NCI-H510A (cell line): ENCODE results near the gene PRM1.

Source experiments
- DNase-seq: peaks from one replicate; lab custom pipeline; 2025; lab: John Stamatoyannopoulos, UW

Gene PRM1, protein sequence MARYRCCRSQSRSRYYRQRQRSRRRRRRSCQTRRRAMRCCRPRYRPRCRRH

DNA sequence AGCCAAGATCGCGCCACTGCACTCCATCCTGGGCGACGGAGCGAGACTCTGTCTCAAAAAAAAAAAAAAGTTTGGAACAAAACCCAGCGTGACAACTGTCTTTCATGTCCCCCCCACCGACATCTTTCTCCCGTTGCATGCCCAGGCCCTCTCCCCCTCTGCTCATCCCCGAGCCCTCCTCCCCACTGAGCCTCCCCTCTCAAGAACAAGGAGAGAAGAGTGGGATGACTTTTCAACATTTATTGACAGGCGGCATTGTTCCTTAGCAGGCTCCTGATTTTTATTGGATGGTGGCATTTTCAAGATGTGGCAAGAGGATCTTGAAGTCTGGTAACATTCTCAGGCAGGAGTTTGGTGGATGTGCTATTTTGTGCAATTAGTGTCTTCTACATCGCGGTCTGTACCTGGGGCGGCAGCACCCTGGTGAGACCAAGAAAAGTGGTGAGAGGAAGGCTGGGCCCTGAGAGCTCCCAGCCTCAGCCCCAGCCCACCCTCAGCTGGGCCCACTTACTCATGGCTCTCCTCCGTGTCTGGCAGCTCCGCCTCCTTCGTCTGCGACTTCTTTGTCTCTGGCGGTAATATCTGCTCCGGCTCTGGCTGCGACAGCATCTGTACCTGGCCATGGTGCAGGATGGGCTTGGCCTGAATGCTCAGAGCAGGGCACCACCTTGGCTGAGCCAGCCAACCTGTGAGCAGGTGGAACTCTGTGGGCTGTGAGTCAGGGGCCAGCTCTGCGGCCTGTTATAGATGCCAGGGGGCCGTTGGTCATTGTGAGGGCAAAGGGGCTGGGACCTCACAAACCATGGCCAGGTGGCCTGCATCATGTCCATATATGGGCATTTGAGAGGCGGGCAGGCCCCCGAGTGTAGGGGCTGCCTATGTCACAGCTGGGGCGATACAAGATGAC lies at the start of gene PRM1:
TSS of gene PRM1 (minus strand) at position 715 of the 907 bp plus-strand sequence. CDS start at position 623, 92 bp downstream.
- DNase-seq = no peak

DNA sequence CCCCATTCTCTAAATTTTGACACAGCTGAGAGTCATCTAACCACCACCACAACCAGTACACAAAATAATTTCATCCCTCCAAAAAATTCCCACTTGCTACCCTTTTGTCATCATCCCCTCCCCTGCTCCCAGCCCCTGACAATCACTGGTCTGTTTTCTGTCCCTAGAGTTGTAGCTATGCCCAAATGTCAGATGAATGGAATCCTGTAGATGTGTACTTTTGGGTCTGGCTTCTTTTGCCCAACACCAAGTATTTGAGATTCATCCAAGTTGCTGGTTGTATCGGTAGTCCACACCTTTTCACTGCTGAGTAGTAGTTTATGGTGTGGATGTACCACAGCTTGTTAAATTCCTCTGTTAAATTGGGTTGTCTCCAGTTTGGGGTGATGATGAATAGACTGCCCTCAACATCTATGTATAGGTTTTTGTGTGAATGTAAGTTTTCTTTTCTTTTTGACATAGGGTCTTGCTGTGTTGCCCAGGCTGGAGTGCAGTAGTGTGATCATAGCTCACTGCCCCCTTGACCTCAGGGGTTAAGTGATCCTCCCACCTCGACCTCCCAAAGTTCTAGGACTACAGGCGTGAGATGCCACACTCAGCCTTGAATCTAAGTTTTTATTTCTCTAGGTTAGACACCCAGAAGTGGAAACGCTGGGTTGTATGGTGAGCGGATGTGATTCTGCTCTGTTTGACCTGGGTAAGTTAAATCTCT lies 49.6 kb upstream of the PRM1 start:
- DNase-seq = no peak

DNA sequence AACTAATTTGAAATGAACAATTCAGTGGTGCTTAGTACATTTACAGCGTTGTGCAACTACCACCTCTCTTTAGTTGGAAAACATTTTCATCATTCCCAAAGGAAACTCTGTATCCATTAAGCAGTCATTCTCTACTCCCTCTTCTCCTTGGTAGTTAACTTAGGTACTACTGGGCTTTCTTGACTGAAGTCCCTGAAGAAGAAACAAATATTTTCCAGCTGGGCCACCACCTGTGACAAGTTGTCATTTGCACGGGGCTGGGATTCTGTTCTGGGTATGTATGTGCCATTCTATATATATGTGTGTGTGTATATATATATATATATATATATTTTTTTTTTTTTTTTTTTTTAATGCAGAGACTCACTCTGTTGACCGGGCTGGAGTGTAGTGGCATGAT lies 48.8 kb upstream of the PRM1 start:
- no peak for DNase-seq

DNA sequence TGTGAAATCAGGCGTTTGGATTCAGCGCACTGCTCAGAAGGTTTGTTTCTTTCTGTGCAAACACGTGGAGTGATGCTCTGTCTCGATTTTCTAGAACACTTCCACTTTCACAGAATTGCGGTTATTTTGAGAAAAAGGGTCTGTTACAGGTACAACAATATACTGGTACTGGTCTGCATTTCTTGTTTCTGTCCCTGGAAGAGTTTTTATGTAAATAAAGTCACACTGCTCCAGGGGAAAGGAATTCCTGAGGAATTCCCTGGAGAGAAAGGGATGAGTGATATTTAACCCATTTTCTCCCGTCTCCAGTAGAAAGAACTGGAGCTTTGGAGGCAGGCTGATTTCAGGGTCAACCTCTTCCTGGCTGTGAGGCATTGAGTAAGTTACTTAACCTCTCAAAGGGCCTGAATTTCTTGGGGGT lies 48.0 kb upstream of the PRM1 start:
- no peak for DNase-seq

DNA sequence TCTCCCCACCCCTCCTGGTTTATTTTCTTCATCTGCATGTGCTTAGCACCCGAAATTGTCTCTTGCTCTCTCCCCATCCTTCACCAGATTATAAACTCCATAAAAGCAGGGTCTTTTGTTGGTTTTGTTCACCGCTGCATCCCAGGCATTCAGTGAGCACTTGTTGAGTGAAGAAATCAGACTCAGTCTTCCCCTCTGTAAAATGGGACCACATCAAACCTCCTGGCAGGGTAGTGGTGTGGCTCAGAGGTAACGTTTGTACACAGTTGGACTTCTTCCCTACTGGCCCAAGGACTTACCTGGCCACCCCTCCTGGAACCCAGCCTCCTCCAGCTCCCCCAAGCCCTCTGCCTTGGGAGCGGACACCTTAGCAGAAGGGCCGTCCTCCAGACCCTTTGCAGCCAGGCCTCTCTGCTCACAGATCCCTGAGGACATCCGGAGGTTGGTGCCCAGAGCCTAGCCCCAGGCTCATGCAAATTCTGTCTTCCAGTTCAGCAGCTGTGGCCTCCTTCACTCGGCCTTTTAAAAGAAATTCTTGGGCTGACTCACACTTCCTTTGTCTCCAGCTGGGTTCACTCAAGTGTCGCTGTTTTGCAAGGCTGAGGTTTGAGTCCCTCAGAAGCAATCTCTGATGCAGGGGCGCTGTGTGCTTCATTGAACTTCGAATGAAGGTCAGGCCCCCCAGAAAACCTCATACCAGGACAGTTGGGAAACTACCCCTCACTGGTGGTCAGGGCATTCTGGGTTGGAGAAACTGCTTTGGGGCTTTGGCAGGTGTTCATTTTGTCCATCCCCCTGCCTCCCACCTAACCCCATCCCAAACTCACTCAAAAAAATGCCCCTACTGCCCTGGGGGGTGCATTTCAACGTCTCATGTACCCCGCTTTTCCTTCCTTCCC lies 47.3 kb upstream of the PRM1 start:
- DNase-seq = no peak

DNA sequence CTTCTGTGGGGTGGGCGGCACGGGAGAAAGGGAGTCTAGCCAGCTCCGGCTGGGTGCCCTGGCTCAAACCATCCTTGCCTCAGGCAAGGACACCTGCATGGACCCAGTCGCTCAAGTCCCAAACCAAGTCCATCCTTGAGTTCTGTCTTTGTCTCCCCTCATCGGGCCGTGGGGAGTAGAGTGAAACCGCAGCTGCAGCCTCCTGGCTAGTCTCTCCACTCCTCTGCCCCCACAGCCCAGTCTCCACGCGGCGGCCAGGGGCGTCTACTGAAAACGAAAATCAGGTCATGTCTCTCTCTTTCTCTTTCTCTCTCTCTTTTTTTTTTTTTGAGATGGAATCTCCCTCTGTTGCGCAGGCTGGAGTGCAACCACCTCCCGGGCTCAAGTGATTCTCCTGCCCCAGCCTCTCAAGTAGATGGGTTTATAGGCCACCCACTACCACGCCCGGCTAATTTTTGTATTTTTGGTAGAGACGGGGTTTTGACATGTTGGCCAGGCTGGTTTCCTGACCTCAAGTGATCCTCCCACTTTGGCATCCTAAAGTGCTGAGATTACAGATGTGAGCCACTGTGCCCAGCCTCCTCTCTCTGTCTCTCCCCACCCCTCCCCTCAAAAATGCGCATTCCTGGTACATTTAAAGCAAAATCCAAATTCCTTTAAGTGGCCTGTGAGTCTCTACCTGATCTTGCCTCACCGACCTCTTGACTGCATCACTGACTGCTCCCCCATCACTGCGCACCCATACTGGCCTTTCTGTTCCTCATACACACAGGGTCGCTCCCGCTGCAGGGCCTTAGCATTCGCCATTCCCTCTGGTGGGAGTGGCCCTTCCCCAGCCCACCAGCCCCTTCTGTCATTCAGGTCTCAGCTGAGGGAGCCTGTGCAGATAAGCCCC lies 46.4 kb upstream of the PRM1 start:
- no peak for DNase-seq

DNA sequence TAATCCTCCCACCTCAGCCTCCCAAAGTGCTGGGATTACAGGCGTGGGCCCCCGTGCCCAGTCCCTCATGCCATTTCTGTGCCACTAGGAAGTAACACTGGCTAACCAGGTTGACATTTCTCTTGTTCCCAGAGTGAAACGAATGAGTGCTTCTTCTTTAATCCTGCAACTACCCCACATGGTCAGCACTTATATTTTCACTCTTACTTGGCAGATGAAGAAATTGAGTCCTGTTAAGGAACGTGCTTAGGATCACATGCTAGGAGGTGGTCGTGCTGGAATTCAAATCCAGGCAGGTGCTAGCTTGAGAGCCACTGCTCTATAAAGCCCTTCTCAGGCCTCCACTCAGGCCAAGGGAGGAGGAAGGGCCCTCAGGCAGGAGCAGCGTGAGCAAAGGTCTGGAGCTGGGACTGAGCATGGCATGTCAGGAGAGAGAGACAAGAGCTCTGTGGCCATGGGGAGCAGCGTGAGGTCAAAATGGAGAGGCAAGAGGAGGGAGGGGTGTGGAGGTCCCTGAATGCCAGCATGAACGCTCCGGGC lies 45.7 kb upstream of the PRM1 start:
- no peak for DNase-seq

DNA sequence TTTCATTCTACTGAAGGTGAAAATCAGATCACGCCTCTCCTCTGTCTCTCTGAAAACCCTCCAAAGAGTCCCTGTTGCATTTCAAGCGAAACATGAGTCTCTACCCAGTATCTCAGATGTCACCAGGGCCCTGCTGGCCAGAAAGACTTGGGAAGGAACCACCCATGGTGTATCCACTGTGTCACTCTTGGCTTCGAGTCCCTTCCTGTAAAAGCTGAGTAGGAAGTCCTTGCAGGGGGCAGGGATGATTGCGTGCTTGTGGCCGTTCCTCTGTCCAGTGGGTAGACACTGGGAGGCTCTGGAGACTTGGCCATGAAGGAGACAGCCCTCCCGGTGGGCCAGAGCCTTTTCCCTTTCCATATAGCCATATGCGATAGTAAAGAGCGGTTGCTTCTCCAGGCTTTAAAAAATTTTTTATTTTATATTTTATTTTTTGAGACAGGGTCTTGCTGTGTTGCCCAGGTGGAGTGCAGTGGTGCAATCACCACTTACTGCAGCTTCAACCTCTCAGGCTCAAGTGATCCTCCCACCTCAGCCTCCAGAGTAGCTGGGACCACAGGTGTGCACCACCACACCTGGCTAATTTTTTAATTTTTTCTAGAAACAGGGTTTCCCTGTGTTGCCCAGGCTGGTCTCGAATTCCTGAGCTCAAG lies 45.1 kb upstream of the PRM1 start:
- DNase-seq = no peak

DNA sequence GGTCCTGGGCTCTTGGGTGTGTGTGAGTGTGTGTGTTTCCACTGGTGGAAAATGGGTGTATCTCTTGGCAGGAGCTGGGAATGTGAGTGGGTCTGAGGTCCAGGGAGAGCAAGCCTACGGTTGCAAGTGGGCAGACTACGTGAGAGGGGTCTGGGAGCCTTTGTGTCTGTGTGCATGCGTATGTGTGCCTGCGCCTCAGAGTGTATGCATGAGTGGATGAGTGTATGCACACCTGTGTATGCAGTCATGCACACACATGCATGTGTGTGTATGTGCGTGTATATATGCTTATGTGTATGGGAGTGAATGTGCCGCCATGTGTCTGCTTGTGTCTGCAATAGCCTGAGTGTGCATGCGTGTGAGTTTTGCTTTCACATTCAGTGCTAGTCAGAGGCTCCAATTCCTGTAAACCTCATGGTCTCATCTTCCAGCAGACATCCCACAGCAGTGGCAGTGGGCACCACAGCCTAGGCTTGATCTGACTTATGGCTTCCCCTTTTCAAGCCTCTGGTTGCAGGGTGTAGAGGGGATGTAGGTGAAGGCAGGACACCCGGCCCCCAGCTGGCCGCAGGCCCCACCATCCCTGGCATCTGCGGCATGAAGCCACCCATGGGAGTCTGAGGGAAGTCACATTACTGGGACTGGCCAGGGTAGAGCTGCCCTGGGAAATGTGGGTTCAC lies 44.4 kb upstream of the PRM1 start:
- DNase-seq = no peak

DNA sequence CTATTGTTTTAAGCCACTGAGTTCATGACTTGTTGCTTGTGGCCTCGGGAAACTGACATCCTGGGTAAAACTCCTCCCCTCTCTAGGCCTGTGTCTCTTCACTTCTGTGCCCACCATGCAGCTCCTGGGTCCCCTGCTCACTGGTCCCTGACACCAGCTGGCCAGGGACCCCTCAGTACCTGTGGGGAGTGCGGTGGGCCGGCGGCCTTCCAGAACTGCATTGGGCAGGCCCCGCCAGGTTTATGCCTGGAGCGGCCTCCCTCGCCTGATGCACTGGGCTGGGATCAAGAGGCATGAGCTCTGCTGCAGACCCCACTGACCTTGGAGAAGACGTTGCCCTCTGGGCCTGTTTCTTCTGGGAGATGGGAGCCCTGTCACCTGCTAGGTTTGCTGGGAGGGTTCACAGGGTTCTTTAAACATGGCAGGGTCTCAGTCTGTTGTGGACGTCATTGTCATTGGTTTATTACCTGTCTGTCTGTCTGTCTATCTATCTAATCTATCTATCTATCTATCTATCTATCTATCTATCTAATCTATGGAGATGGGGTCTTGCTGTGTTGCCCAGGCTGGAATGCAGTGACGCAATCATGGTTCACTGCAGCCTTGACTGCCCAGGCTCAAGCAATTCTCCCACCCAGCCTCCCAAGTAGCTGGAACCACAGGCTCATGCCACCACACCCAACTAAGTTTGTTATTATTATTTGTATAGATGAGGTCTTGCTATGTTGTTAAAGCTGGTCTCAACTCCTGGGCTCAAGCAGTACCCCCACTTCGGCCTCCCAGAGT lies 42.6 kb upstream of the PRM1 start:
- no peak for DNase-seq

DNA sequence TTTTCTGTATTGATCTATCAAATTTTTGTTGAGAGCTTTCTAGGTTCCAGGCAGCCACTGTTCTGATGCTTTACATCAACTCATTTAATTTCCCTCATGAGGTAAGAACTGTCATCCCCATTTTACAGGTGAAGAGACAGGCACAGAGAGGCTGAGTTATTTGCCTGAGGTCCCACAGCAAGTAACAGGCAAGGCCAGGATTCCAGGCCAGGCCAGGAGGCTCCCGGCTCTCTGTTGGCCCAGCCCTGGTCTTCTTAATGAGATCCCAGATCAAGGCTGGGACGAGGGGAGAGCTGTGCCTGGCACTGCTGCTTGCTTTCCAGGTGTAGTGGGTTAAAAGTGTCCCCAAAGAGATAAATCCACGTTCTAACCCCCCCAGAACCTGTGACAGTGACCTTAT lies 41.7 kb upstream of the PRM1 start:
- DNase-seq = no peak

DNA sequence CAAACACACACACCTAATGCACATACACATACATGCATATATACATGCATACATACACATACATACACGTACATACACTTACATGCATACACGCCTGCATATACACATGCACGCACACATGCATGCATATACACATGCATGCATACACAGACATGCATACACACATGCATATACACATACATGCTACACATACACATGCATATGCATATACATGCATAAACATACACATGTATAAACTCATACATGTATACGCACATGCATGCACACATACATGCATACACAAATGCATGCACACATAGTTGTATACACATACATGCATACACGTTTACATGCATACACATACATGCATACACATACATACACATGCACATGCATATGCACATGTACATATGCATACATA lies 40.5 kb upstream of the PRM1 start:
- no peak for DNase-seq

DNA sequence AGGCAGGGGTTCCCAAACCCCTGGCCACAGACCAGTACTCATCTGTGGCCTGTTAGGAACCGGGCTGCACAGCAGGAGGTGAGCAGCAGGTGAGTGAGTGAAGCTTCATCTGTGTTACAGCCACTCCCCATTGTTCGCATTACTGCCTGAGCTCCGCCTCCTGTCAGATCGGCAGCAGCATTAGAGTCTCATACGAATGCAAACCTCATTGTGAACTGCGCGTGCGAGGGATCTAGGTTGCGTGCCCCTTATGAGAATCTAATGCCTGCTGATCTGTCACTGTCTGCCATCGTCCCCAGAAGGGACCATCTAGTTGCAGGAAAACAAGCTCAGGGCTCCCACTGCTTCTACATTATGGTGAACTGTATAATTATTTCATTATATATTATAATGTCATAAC lies 39.0 kb upstream of the PRM1 start:
- no peak for DNase-seq

DNA sequence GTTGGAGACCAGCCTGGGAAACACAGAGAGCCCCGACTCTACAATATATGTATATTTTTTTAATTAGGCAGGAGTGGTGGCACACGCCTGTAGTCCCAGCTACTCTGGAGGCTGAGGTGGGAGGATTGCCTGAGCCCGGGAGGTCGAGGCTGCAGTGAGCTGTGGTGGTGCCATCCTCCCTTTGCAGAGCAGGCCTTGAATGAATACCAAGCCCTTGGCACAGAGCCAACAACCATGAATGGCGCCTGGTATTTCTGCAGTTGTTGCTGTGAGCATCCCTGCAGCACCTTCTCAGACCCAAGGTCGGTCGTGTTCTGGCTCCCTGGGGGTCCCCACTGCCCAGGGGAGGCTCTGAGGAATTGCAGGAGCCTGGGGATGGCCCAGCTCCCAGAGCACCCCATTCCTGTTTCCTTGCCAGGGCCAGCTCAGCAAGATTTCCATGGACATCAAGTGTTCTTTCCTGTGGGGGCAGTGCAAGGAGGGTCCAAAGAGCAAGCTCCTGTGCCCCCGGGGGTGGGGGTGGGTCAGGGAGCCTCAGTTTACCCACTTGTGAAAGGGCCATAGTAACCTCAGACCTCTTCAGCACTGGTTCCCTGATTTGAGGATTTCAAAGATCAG lies 38.5 kb upstream of the PRM1 start:
- DNase-seq = no peak

DNA sequence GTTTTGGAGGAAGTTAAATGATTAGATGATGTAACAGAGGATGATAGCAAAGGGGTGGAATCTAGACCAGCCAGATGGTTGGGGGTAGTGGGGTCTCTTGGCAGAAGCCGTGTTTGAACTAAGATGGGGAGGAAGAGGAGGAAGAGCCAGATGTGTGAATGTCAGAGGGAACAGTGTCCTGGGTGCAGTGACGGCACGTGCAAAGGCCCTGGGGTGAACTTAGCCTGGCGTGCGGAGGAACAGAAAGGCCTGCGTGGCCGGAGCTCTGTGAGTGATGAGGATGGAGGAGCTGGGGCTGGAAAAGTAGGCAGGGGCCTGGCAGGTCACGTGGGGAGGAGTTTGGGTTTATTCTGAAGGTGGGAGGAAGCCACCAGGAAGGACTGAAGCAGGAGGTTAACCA lies 37.7 kb upstream of the PRM1 start:
- no peak for DNase-seq

DNA sequence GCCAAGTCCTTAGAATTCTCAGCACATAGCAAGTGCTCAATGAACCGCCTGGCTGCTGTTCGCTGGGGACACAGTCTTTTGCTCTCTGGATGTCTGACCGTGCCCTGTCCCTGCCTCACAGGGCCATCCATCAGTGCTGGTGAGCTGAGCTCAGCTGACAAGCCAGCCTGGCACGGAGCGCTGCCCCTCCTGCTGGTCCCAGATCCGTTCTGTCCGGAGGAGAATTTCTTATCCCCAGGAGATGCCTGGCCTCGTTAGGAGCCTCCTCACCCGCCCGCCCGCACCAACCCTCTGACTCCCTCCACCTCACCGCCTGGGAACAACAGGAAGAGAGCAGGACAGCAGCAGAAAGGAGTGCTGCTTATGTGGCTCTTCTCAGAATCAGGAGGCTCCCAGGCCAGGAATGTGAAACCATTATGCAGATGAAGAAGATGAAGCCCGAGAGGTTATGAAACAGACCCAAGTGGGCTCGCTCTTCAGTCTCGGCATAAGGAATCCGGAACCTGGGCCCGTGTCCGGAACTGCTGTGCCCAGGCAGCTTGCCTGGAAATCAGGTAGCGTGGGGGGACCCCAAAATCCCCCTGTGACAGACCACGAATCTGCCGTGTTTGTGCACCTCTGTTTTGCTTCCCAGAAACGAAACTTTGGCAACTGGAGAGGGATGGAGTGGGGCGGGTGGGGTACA lies 35.3 kb upstream of the PRM1 start:
- no peak for DNase-seq

DNA sequence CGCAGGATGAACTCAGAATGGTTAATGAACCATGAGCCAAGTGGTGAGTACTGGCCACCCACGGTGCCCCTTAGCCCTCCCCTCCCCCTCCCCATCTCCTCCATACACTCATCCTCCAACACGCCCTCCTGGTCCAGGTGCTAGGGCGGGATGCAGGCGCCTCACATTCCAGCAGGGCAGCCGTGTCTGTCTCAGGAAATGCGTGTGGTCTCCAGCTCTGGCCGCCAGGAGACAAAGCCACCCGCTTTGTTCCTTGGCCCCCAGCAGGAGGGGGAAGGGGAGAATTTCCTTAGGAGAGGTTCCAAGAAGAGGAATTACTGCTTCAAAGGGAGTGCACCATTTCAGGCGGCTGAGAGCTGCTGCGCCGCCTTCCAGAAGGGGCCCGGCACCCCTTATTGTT lies 34.4 kb upstream of the PRM1 start:
- peak; percentile 15 for DNase-seq
